Cardiac muscle cell (in vitro differentiated cells and primary cell): ENCODE measurements around the gene SLC25A21. TPM values are rescaled to one million over a fixed set of nuclear protein-coding genes. Genes with fewer than 3 reads are reported as not detected.
A peak's percentile ranks its signal among the peaks of the same experiment; 100 is the strongest.

Source experiments
- DNase-seq, 2 donors: peaks; one replicate each; pipeline versions ENCODE4 v3.0.0 to v3.0.0-alpha.2; 2010 to 2017; ENCODE audit warnings: low read depth in 1 of 2, low spot score in 1 of 2
- H3K27ac ChIP-seq: fragments of 200-600 bp; sonication (generic); 2 replicates; pipeline ENCODE4 v1.5.1; 2016
- H3K27me3 ChIP-seq: fragments of 200-600 bp; sonication (generic); 2 replicates; pipeline ENCODE4 v1.6.0; 2016; ENCODE audit warnings: control low read depth
- H3K36me3 ChIP-seq: fragments of 200-600 bp; sonication (generic); 2 replicates; pipeline ENCODE4 v1.5.1; 2016; ENCODE audit warnings: control low read depth
- H3K4me1 ChIP-seq: fragments of 200-600 bp; sonication (generic); 2 replicates; pipeline ENCODE4 v1.8.1; 2017; ENCODE audit warnings: low read depth, mild to moderate bottlenecking, mixed run types
- H3K4me3 ChIP-seq: fragments of 200-600 bp; sonication (generic); 2 replicates; pipeline ENCODE4 v1.5.1; 2016; ENCODE audit warnings: mild to moderate bottlenecking
- H3K9me3 ChIP-seq: fragments of 200-600 bp; sonication (generic); 2 replicates; pipeline ENCODE4 v1.5.1; 2017; ENCODE audit warnings: low read depth, mild to moderate bottlenecking, control low read depth
- polyA plus RNA-seq: library from polyadenylated mRNA; unstranded; fragments of >200 nt; fragmentation: Nextera tagmentation; extraction: Ambion mirVana; gene quantifications from 2 replicates; pipeline ENCODE4 v1.2.1, GENCODE V29; 2016
- total RNA-seq: library from RNA; depleted of rRNA; stranded (reverse); fragments of >200 nt; gene quantifications from 2 replicates; pipeline ENCODE4 v1.2.3, GENCODE V29; 2016
- TF ChIP-seq, protein P1 (sequence below): IDR thresholded peaks from 2 replicates; pipeline ENCODE4 v1.5.1; 2012; ENCODE audit warnings: low read depth, mild to moderate bottlenecking, low read length

SLC25A21 gene
- total and polyA plus RNA-seq, 2 experiments from 2014 or later, result 0.63 to 8.4 TPM

DNA sequence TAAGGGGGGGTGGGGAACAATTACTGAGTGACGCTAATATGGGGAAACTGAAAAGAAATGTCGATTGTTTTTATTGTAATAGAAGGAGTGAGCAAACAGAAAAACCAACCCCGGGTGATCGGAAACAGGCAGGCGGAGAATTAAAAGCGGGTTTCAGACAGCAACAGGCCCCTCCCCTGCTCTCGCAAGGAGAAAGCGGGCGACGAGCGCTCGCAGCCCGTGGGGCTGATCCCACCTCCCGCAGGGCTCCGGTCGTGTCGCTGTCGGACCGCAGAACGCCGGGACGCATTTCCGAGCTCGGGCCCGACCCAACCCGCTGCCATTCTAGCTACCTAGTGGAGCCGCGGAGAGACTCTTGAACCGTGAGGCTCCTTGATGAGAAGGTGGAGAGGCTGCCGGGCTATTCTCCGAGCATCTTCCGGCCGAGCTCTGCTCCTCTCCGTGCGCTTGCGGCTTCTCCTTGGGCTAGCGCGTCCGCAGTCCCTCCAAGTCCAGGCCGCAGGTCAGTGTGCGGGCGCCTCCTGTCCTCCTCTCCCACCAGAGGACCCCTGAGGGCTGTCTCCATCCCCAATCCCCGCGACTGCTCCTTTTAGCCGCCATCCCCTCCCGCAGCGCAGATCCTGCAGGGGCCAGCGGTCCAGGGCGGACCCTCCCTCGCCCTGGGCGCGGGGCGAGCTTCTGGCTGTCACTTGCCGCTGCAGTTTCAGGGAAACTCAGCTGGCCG is 514.8 kb downstream of the SLC25A21 start:
- no peaks in the 10 kb centered on the region for H3K36me3 ChIP-seq
- H3K4me3 ChIP-seq, result no peak overlapping the region
- H3K9me3 ChIP-seq, result no peaks in the 10 kb centered on the region
- no peak overlapping the region for H3K27ac ChIP-seq
- TF ChIP-seq, protein P1, sequence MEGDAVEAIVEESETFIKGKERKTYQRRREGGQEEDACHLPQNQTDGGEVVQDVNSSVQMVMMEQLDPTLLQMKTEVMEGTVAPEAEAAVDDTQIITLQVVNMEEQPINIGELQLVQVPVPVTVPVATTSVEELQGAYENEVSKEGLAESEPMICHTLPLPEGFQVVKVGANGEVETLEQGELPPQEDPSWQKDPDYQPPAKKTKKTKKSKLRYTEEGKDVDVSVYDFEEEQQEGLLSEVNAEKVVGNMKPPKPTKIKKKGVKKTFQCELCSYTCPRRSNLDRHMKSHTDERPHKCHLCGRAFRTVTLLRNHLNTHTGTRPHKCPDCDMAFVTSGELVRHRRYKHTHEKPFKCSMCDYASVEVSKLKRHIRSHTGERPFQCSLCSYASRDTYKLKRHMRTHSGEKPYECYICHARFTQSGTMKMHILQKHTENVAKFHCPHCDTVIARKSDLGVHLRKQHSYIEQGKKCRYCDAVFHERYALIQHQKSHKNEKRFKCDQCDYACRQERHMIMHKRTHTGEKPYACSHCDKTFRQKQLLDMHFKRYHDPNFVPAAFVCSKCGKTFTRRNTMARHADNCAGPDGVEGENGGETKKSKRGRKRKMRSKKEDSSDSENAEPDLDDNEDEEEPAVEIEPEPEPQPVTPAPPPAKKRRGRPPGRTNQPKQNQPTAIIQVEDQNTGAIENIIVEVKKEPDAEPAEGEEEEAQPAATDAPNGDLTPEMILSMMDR, result no peak
- peaks cover 8% of the 10 kb centered on the region for H3K4me1 ChIP-seq
- DNase-seq, result no peak
- peaks cover 100% of the 10 kb centered on the region for H3K27me3 ChIP-seq

DNA sequence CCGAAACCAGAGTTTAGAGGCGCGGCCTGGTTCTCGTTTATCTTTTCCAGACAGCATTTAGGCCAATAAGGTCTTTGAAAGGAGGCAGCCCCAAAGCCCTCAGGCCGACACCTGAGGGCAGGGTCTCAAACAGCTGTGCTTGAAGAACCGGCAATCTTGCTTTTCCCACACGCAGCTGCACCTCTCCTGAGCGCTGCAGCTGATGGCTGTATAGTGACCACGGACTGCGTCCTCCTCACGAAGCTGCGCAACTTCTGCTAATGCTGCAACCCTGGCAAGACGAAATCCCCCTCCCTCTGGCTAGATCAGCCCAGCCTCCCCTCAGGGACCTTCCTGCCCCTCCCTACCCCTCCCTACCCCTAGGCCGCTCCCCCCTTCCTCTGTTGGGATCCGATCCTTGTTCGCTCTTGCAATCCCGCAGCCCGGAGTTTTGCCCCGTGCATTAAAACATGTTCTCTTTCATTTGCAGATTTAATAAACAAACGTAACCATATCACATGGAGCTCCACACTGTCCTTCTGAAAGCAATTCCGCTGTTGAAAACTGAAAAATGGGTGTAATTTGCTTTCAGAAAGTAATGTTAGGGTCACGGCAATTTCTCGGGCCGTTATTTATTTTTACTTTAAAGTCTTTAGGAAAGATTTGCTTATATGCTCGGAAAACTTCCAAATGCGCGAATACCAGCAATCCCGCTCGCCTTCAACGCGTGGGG is 515.6 kb downstream of the SLC25A21 start:
- Histone ChIP-seq H3K27ac (no peak overlapping the region), H3K27me3 (peaks cover 100% of the 10 kb centered on the region), H3K4me1 (peaks cover 4% of the 10 kb centered on the region), H3K36me3 (no peaks in the 10 kb centered on the region), H3K9me3 (no peaks in the 10 kb centered on the region), H3K4me3 (no peak overlapping the region)
- no peak for DNase-seq
- TF ChIP-seq, protein P1, result no peak

DNA sequence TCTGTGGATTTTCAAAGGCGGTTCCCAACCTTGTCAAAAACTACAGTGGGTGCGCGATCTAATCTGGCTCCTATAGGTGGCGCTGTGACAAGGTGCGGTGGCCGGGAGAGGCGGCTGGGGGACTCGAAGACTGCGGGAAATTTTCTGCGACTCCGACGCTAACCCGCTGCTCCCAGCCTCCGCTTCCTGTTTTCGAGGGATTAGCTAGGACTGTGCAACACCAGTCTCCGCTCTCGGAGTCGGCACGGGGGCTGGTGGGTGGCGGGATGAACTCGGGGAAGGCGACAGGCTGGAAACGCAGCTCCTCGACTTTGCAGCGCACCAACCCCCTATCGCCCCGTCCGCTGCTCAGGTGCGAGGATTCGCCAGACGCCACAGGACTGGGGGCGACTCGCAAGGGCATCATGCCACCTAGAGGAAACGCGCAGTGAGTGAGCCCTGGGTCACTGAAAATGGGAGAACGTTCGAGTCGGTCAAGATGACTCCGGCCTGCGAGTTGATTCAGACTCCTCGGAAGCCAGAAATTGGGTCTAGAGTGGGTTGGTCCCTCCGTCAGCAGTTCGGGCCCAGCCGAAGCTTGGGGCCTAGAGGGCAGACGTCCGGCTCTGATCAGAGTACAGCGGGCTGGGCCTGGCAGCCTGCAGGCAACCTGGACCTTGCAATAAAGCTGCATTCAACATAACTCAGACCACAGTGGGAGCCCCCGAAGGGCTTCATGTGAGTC is 516.3 kb downstream of the SLC25A21 start:
- no peaks in the 10 kb centered on the region for H3K9me3 ChIP-seq
- peak in 1 of 2 donors; percentile 79 for DNase-seq
- no peaks in the 10 kb centered on the region for H3K36me3 ChIP-seq
- peak overlapping the region; percentile 7 for H3K4me3 ChIP-seq
- TF ChIP-seq, protein P1, result peak; percentile 37
- H3K27me3 ChIP-seq, result peaks cover 100% of the 10 kb centered on the region
- peaks cover under 1% of the 10 kb centered on the region for H3K4me1 ChIP-seq
- no peak overlapping the region for H3K27ac ChIP-seq

DNA sequence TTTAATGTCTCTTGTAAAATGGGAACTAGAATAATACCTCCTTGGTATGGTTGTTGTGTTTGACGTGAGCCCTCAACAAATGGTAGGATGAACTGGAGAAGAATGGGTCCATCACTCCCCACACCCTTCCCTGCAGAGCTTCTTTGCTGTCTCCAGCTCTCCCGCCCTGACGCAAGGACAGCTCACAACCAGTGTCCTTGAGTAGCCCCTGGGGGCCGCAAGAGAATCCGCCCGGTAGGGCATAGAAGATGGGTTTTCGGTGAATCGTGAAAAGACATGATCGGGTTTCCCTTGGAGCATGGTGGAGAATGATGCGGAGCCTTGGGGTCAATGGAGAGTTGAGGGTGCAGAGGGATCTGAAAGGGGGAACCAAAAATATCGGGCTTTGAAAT is 516.8 kb downstream of the SLC25A21 start:
- no peak overlapping the region for H3K4me3 ChIP-seq
- no peaks in the 10 kb centered on the region for H3K4me1 ChIP-seq
- no peak for DNase-seq
- TF ChIP-seq, protein P1, result no peak
- no peaks in the 10 kb centered on the region for H3K9me3 ChIP-seq
- no peaks in the 10 kb centered on the region for H3K36me3 ChIP-seq
- H3K27me3 ChIP-seq, result peaks cover 100% of the 10 kb centered on the region
- H3K27ac ChIP-seq, result no peak overlapping the region

DNA sequence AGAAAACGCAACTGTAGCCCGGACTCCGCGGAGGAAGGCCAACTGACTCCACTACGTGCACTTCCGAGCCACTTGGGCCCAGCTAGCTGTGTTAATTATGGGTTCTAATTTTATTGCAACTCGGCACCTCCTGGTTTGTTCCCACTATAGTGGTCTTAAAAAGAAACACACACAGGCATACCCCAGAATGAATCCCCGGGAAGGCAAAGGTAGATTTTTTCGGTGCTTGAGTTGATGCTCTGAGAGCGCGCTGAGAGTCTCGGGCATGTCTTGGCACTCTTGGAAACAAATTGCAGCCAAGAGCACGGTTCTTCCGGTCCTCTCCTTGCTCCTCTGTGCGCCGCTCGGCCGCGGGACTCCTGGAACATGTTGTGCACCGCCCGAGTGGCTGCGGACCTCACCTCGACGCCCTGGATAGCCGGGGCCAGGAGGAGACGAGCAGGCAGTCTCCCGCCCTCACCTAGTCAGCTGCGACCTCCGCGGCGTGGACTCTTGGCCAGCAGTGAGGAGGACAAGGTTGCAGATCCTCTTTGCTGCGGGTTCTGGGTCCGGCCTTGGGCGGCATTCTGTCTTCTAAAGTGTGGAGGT is 517.5 kb downstream of the SLC25A21 start:
- Histone ChIP-seq H3K9me3 (no peaks in the 10 kb centered on the region), H3K4me3 (no peak overlapping the region)
- no peak for DNase-seq

More for the DNA sequence above, 517.5 kb downstream of the SLC25A21 start:
- peaks cover 100% of the 10 kb centered on the region for H3K27me3 ChIP-seq
- TF ChIP-seq, protein P1, result no peak
- no peak overlapping the region for H3K27ac ChIP-seq
- H3K4me1 ChIP-seq, result no peaks in the 10 kb centered on the region
- H3K36me3 ChIP-seq, result no peaks in the 10 kb centered on the region
